ENCODE results near the gene MUC20. TPM values are rescaled to one million over a fixed set of nuclear protein-coding genes. Genes with fewer than 3 reads are reported as not detected.

The MUC20 gene
- total and polyA plus RNA-seq, 2 experiments from 2014 or later: not detected

DNA sequence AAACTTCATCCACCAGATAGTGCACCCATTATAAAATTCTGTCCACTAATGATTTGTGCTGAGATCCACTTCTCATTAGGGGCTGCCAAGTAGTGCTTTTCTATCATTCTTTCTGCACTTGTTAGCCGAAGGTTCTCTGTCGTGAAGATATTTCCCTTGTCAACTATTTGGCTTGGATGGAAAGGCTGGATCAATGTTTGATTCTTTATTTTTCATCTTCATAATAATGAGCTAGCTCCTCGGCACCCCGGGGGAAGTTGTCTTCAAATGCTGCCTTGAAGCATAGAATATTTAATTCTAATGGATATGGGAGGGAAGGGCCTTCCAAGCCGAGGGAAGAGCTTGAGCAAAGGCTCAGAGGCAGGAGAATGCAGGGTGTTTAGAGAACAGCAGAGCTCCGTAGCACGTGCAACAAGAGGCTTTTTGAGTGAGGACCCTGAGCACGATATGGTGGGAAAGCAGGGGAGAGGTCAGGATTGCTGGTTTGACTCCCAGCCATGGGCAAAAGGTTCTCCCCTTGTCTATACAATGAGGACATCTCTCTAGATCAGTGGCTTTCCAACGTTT, 16.3 kb upstream of the MUC20 start:
- Histone ChIP-seq H3F3A (ENCODE audit: insufficient read depth) (no peaks in the 10 kb centered on the region), H3K4me2 (ENCODE audit: unreplicated experiment) (no peak overlapping the region), H3K4me3 (no peak overlapping the region), H3K36me3 (ENCODE audit: low read depth) (no peaks in the 10 kb centered on the region), H4K20me1 (ENCODE audit: insufficient read depth) (no peaks in the 10 kb centered on the region), H3K27me3 (replicated peaks; ENCODE audit: insufficient read depth) (no peaks in the 10 kb centered on the region), H3K27ac (no peak overlapping the region), H3K9me3 (ENCODE audit: low read depth) (no peaks in the 10 kb centered on the region), H3K9me2 (ENCODE audit: insufficient read depth) (0 out of 2 replicates have a peak, but pooled peaks cover 2% of the 10 kb centered on the region), H3K9ac (no peak overlapping the region), H2AFZ (no peak overlapping the region), H3K79me2 (ENCODE audit: insufficient read depth) (no peaks in the 10 kb centered on the region), H3K4me1 (ENCODE audit: insufficient read depth) (no peaks in the 10 kb centered on the region)
- WGBS, 2 experiments (ENCODE audit: low coverage in 1 of 2, low lambda C conversion rate in 2 of 2, missing lambda C conversion rate in 2 of 2): 49 to 50% methylated on average over 9 of the region's 9 CpGs
- TF ChIP-seq EZH2phosphoT487 (IDR thresholded peaks at IDR 0.05; ENCODE audit: insufficient read depth, low read depth) (no peak), EZH2 (IDR thresholded peaks at IDR 0.05; ENCODE audit: insufficient read depth, poor library complexity, severe bottlenecking) (no peak)
- in situ Hi-C loops (cut with MboI): loop anchor here (10.0 kb wide), 1 partner anchor 270 kb away; no protein-coding TSS in a partner anchor
- no peak for DNase-seq

DNA sequence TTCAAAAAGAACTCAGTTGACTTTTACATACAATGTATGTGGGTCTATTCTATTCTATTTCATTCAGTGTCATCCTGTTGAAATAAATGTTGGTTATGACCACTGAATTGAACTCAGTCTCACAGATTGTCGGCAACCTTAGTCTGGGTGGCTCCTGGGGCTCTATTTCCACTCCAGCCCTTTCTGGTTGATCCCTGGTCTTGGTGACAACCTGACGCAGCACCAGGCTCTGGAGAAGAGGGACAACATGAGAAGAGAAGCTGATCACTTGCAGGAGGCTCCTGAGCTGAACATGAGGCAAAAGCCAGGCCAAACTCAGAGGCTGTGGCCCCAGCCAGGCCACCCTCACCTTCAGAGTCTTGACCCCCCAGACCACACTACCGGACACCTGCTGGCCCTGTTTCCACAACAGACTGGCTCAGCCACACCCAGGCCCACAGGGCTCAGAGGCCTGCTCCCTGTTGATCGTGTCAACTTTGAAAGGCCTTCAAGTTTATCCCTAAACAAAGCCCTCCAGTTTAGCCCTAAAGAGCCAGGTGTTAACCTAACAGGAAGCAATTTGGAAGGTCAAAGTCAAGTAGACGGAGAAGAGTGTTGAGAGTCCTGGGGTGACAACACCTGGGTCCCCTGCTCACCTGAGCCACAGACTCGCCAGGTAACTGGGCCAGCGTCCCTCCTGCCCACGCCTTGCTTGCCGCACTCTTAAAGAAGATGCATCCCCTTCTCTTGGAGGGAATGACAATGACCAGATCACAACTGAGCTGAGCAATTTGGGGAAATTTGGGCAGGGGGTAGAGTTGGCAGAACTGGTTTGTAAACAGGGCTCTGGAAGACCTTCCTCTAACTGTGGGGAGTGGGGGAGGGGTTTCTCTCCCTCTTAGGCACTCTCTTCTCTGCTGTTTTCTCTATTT, 15.4 kb upstream of the MUC20 start:
- Histone ChIP-seq H3K27me3 (replicated peaks; ENCODE audit: insufficient read depth) (no peaks in the 10 kb centered on the region), H3K9me2 (ENCODE audit: insufficient read depth) (0 out of 2 replicates have a peak, but pooled peaks cover 3% of the 10 kb centered on the region), H3K9me3 (ENCODE audit: low read depth) (no peaks in the 10 kb centered on the region), H2AFZ (no peak overlapping the region), H3K79me2 (ENCODE audit: insufficient read depth) (no peaks in the 10 kb centered on the region), H3K27ac (no peak overlapping the region), H3K4me1 (ENCODE audit: insufficient read depth) (no peaks in the 10 kb centered on the region), H3K4me3 (no peak overlapping the region), H3K4me2 (ENCODE audit: unreplicated experiment) (no peak overlapping the region), H4K20me1 (ENCODE audit: insufficient read depth) (no peaks in the 10 kb centered on the region), H3F3A (ENCODE audit: insufficient read depth) (no peaks in the 10 kb centered on the region), H3K36me3 (ENCODE audit: low read depth) (no peaks in the 10 kb centered on the region), H3K9ac (no peak overlapping the region)
- 69 to 77% methylated on average over 9 of the region's 9 CpGs for WGBS, 2 experiments (ENCODE audit: low coverage in 1 of 2, low lambda C conversion rate in 2 of 2, missing lambda C conversion rate in 2 of 2)
- DNase-seq: no peak
- in situ Hi-C loops (cut with MboI): loop anchor here (10.0 kb wide), 1 partner anchor 269 kb away; no protein-coding TSS in a partner anchor
- no peak for TF ChIP-seq EZH2phosphoT487 (IDR thresholded peaks at IDR 0.05; ENCODE audit: insufficient read depth, low read depth)
- no peak for TF ChIP-seq EZH2 (IDR thresholded peaks at IDR 0.05; ENCODE audit: insufficient read depth, poor library complexity, severe bottlenecking)

DNA sequence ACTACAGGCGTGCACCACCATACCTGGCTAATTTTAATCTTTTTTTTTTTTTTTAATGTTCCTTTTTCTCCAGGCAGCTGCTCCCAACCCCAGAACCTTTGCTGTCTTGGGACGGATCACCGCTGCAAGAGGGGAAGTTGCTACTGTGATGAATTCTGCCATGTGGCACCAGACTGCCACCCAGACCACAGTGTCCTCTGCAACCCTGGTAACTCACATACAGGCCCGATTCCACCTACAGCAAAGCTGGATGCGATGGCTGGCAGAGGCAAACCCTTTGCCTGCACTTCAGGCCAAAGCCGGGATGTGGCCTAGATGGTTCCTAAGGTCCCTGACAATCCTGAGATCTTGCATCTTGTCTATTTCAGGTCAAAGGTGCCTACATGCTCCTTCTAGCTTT, 12.7 kb upstream of the MUC20 start:
- Histone ChIP-seq H3K79me2 (ENCODE audit: insufficient read depth) (no peaks in the 10 kb centered on the region), H3K4me1 (ENCODE audit: insufficient read depth) (no peaks in the 10 kb centered on the region), H3K27ac (no peak overlapping the region), H3K36me3 (ENCODE audit: low read depth) (no peaks in the 10 kb centered on the region), H3K9me3 (ENCODE audit: low read depth) (no peaks in the 10 kb centered on the region), H3K9me2 (ENCODE audit: insufficient read depth) (0 out of 2 replicates have a peak, but pooled peaks cover 3% of the 10 kb centered on the region), H3K4me3 (no peak overlapping the region), H4K20me1 (ENCODE audit: insufficient read depth) (no peaks in the 10 kb centered on the region), H3F3A (ENCODE audit: insufficient read depth) (no peaks in the 10 kb centered on the region), H3K9ac (no peak overlapping the region), H2AFZ (no peak overlapping the region), H3K4me2 (ENCODE audit: unreplicated experiment) (no peak overlapping the region), H3K27me3 (replicated peaks; ENCODE audit: insufficient read depth) (no peaks in the 10 kb centered on the region)
- in situ Hi-C loops (cut with MboI): loop anchor here (10.0 kb wide), 1 partner anchor 267 kb away; no protein-coding TSS in a partner anchor
- TF ChIP-seq EZH2 (IDR thresholded peaks at IDR 0.05; ENCODE audit: insufficient read depth, poor library complexity, severe bottlenecking) (no peak), EZH2phosphoT487 (IDR thresholded peaks at IDR 0.05; ENCODE audit: insufficient read depth, low read depth) (no peak)
- 74 to 78% methylated on average over 6 of the region's 6 CpGs for WGBS, 2 experiments (ENCODE audit: low coverage in 1 of 2, low lambda C conversion rate in 2 of 2, missing lambda C conversion rate in 2 of 2)
- DNase-seq: no peak

DNA sequence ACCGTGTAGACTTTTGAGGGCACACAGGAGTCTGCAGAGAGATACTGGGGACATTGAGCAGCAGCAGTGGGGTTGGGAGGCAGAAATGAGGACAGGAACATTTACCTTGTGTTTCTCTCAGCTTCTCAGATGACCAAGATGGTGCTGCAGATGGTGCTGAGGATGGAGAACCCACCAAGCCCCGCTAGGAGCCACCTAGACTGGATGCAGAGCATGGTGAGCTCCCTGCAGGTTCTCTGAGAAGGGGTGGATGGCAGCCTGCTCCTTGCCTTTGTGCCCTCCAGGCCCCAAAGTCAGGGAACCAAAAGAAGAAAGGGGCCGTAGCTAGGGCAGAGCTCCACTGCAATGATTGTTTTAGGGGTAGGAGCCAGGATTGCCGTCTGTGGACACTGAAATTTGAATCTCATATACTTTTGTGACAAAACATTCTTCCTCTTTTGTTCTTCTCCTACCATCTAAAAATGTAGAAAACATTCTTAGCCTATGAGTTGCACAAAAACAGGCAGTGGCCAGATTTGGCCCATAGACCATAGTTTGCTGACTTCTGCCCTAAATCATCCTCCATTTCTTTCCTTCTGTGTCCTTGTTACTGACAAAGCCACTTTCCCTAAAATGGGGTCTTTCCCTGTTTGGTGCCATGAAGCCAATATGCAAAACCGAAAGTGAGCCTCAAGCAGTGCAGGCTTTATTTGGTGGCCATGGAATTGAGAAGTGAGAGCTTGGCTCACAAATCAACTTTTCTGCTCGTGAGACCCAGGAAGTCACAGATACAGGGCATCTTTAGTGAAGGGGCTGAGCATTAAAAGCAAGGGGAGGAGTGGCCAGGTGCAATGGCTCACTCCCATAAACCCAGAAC, 11.9 kb upstream of the MUC20 start:
- Histone ChIP-seq H3K9me3 (ENCODE audit: low read depth) (no peaks in the 10 kb centered on the region), H3K79me2 (ENCODE audit: insufficient read depth) (no peaks in the 10 kb centered on the region), H3K27ac (no peak overlapping the region), H2AFZ (no peak overlapping the region), H3K36me3 (ENCODE audit: low read depth) (no peaks in the 10 kb centered on the region), H3K9ac (no peak overlapping the region), H3K4me1 (ENCODE audit: insufficient read depth) (no peaks in the 10 kb centered on the region), H3K27me3 (replicated peaks; ENCODE audit: insufficient read depth) (no peaks in the 10 kb centered on the region), H4K20me1 (ENCODE audit: insufficient read depth) (no peaks in the 10 kb centered on the region), H3F3A (ENCODE audit: insufficient read depth) (no peaks in the 10 kb centered on the region), H3K4me2 (ENCODE audit: unreplicated experiment) (no peak overlapping the region), H3K4me3 (no peak overlapping the region), H3K9me2 (ENCODE audit: insufficient read depth) (0 out of 2 replicates have a peak, but pooled peaks cover 3% of the 10 kb centered on the region)
- TF ChIP-seq EZH2phosphoT487 (IDR thresholded peaks at IDR 0.05; ENCODE audit: insufficient read depth, low read depth) (no peak), EZH2 (IDR thresholded peaks at IDR 0.05; ENCODE audit: insufficient read depth, poor library complexity, severe bottlenecking) (no peak)
- in situ Hi-C loops (cut with MboI): loop anchor here (10.0 kb wide), 1 partner anchor 266 kb away; no protein-coding TSS in a partner anchor
- DNase-seq: peak; percentile 31
- WGBS, 2 experiments (ENCODE audit: low coverage in 1 of 2, low lambda C conversion rate in 2 of 2, missing lambda C conversion rate in 2 of 2): 75 to 83% methylated on average over 6 of the region's 6 CpGs
